Vagina (tissue), 2 donors: ENCODE measurements around the gene COL16A1. TPM values are rescaled to one million over a fixed set of nuclear protein-coding genes. Genes with fewer than 3 reads are reported as not detected.

Source experiments
- DNase-seq, 2 donors: peaks; one replicate each; pipeline ENCODE4 v3.0.0-alpha.2; 2017; ENCODE audit errors: extremely low spot score in 2 of 2
- H3K27ac ChIP-seq: fragments of 200-600 bp; sonication (generic); one replicate; pipeline ENCODE4 v1.5.1; 2019
- H3K27me3 ChIP-seq: fragments of 200-600 bp; sonication (generic); one replicate; pipeline ENCODE4 v1.5.1; 2019
- H3K36me3 ChIP-seq, 2 donors: fragments of 200-600 bp; sonication (generic); one replicate each; pipeline ENCODE4 v1.5.1; 2017 to 2019
- H3K4me1 ChIP-seq: fragments of 200-600 bp; sonication (generic); one replicate; pipeline ENCODE4 v1.5.1; 2019
- H3K4me3 ChIP-seq, 2 donors: fragments of 200-600 bp; sonication (generic); 1 replicate in 1 of 2; 2 replicates in 1 of 2; pipeline ENCODE4 v1.5.1; 2016 to 2019
- H3K9me3 ChIP-seq: fragments of 200-600 bp; sonication (generic); one replicate; pipeline ENCODE4 v1.5.1; 2019
- CTCF ChIP-seq, 3 experiments: fragments of 450-650 bp in 2 of 3; fragments of 200-600 bp in 1 of 3; sonication (generic) in 1 of 3; IDR thresholded peaks; one replicate each; pipeline ENCODE4 v1.5.1; 2017 to 2019; ENCODE audit warnings: antibody characterized with exemption in 3 of 3, mild to moderate bottlenecking in 2 of 3, moderate library complexity in 2 of 3
- POLR2A ChIP-seq, 2 donors: fragments of 450-650 bp; IDR thresholded peaks; one replicate each; pipeline ENCODE4 v1.6.1; 2017; ENCODE audit warnings: antibody characterized with exemption in 2 of 2, mild to moderate bottlenecking in 2 of 2, moderate library complexity in 2 of 2
- POLR2AphosphoS5 ChIP-seq, 2 donors: sonication (generic); formaldehyde crosslinking; IDR thresholded peaks; one replicate each; pipeline ENCODE4 v1.9.0; 2017; ENCODE audit warnings: antibody characterized with exemption in 2 of 2, mild to moderate bottlenecking in 2 of 2, low read depth in 1 of 2; ENCODE audit not compliant: insufficient read depth in 1 of 2
- intact Hi-C: fragments of 100-400 bp; cut with DNase I; formaldehyde crosslinking; loops from one replicate; pipeline ENCODE4 v1.15.1; 2023
- total RNA-seq: library from RNA; depleted of rRNA; stranded (reverse); fragments of >200 nt; gene quantifications from one replicate; pipeline ENCODE4 v1.2.3, GENCODE V29; 2016

Gene COL16A1
- total RNA-seq, 1 donor from 2014 or later: 82.3 TPM

- Histone ChIP-seq H3K4me3 (no peak overlapping the region), H3K27ac (no peak overlapping the region), H3K27me3 (no peaks in the 10 kb centered on the region), H3K36me3 (no peaks in the 10 kb centered on the region), H3K4me1 (peaks cover 19% of the 10 kb centered on the region), H3K9me3 (no peaks in the 10 kb centered on the region)
- intact Hi-C loops: no loop called here
- TF ChIP-seq POLR2A (IDR thresholded peaks at IDR 0.05) (no peak), CTCF (IDR thresholded peaks at IDR 0.05) (no peak), POLR2AphosphoS5 (IDR thresholded peaks at IDR 0.05; ENCODE audit: insufficient read depth in 1 of 2, low read depth in 1 of 2) (no peak)
- DNase-seq: no peak
These were observed 53.4 kb downstream of the COL16A1 start for GRCh38 chr1:31650161-31651088.

- H3K36me3 ChIP-seq: no peaks in the 10 kb centered on the region
- intact Hi-C loops: no loop called here
- H3K27ac ChIP-seq: no peak overlapping the region
- peaks cover 24% of the 10 kb centered on the region for H3K4me1 ChIP-seq
- no peaks in the 10 kb centered on the region for H3K9me3 ChIP-seq
- TF ChIP-seq POLR2A (IDR thresholded peaks at IDR 0.05) (no peak), CTCF (IDR thresholded peaks at IDR 0.05) (no peak), POLR2AphosphoS5 (IDR thresholded peaks at IDR 0.05; ENCODE audit: insufficient read depth in 1 of 2, low read depth in 1 of 2) (no peak)
- H3K27me3 ChIP-seq: no peaks in the 10 kb centered on the region
- DNase-seq: no peak
- H3K4me3 ChIP-seq: no peak overlapping the region
These were observed 55.0 kb downstream of the COL16A1 start for GRCh38 chr1:31648641-31649357.

GRCh38 chr1:31648190-31648589 is 55.6 kb downstream of the COL16A1 start:
- no peak for DNase-seq
- Histone ChIP-seq H3K4me3 (no peak overlapping the region), H3K4me1 (peaks cover 30% of the 10 kb centered on the region), H3K27ac (no peak overlapping the region), H3K36me3 (no peaks in the 10 kb centered on the region), H3K9me3 (no peaks in the 10 kb centered on the region), H3K27me3 (no peaks in the 10 kb centered on the region)
- TF ChIP-seq POLR2A (IDR thresholded peaks at IDR 0.05): no peak
- TF ChIP-seq POLR2AphosphoS5 (IDR thresholded peaks at IDR 0.05; ENCODE audit: insufficient read depth in 1 of 2, low read depth in 1 of 2): no peak
- TF ChIP-seq CTCF (IDR thresholded peaks at IDR 0.05): no peak
- intact Hi-C loops: no loop called here

GRCh38 chr1:31647106-31647505 is 56.7 kb downstream of the COL16A1 start:
- no peaks in the 10 kb centered on the region for H3K36me3 ChIP-seq
- no peaks in the 10 kb centered on the region for H3K9me3 ChIP-seq
- no peak overlapping the region for H3K27ac ChIP-seq
- peaks cover 40% of the 10 kb centered on the region for H3K4me1 ChIP-seq
- no peaks in the 10 kb centered on the region for H3K27me3 ChIP-seq
- TF ChIP-seq POLR2A (IDR thresholded peaks at IDR 0.05) (no peak), CTCF (IDR thresholded peaks at IDR 0.05) (no peak), POLR2AphosphoS5 (IDR thresholded peaks at IDR 0.05; ENCODE audit: insufficient read depth in 1 of 2, low read depth in 1 of 2) (no peak)
- H3K4me3 ChIP-seq: no peak overlapping the region
- DNase-seq: no peak
- intact Hi-C loops: no loop called here
